Astrocyte (in vitro differentiated cells and primary cell): ENCODE measurements around the gene TARBP2.

Source experiments
- CTCF ChIP-seq: IDR thresholded peaks from 2 replicates; pipeline ENCODE4 v1.5.1; 2011; ENCODE audit warnings: low read depth, mild to moderate bottlenecking, inconsistent platforms, low read length, moderate library complexity; ENCODE audit not compliant: insufficient read depth
- EZH2 ChIP-seq: IDR thresholded peaks from 2 replicates; pipeline ENCODE4 v1.6.1; 2012; ENCODE audit warnings: mild to moderate bottlenecking, low read length, inconsistent platforms; ENCODE audit not compliant: insufficient read depth

- no peak for TF ChIP-seq CTCF
- TF ChIP-seq EZH2, result no peak
These were observed 3.6 kb upstream of the TARBP2 start for GRCh38 chr12:53497461-53497860.
